HepG2 (cell line): ENCODE data around the gene TEX19. TPM values are rescaled to one million over a fixed set of nuclear protein-coding genes. Genes with fewer than 3 reads are reported as not detected.

Source experiments
- ATAD3A ChIP-seq: sonication (generic); formaldehyde crosslinking; IDR thresholded peaks from 2 replicates; pipeline ENCODE4 v1.4.0; 2020; ENCODE audit warnings: missing genetic modification reagents
- ATM ChIP-seq: fragments of 450-650 bp; IDR thresholded peaks from 2 replicates; pipeline ENCODE4 v1.7.1; 2017; ENCODE audit warnings: mild to moderate bottlenecking, borderline replicate concordance
- CEBPG ChIP-seq: IDR thresholded peaks from 2 replicates; pipeline ENCODE4 v1.6.1; 2016
- FOXJ3 ChIP-seq: sonication (generic); formaldehyde crosslinking; IDR thresholded peaks from 2 replicates; pipeline ENCODE4 v1.4.0; 2020; ENCODE audit warnings: missing genetic modification reagents, mild to moderate bottlenecking, borderline replicate concordance
- HIVEP1 ChIP-seq: sonication (generic); formaldehyde crosslinking; IDR thresholded peaks from 2 replicates; pipeline ENCODE4 v1.4.0; 2020; ENCODE audit warnings: mild to moderate bottlenecking, missing genetic modification reagents
- JUNB ChIP-seq: sonication (generic); formaldehyde crosslinking; IDR thresholded peaks from 2 replicates; pipeline ENCODE4 v1.8.0; 2022; ENCODE audit warnings: missing genetic modification reagents, mild to moderate bottlenecking, borderline replicate concordance
- REPIN1 ChIP-seq: sonication (generic); formaldehyde crosslinking; IDR thresholded peaks from 2 replicates; pipeline ENCODE4 v1.8.0; 2022; ENCODE audit warnings: missing genetic modification reagents, low read depth, mild to moderate bottlenecking, borderline replicate concordance
- RXRA ChIP-seq: sonication (generic); formaldehyde crosslinking; IDR thresholded peaks from 2 replicates; pipeline ENCODE4 v1.5.1; 2020; ENCODE audit warnings: missing genetic modification reagents
- TBP ChIP-seq: sonication (generic); formaldehyde crosslinking; IDR thresholded peaks from 2 replicates; pipeline ENCODE4 v1.5.0; 2020; ENCODE audit warnings: missing genetic modification reagents
- TSC22D2 ChIP-seq: sonication (generic); formaldehyde crosslinking; IDR thresholded peaks from 2 replicates; pipeline ENCODE4 v1.5.1; 2020; ENCODE audit warnings: missing genetic modification reagents, mild to moderate bottlenecking, borderline replicate concordance
- ZFAT ChIP-seq: sonication (generic); formaldehyde crosslinking; conservative IDR thresholded peaks from 2 replicates; pipeline ENCODE4 v1.8.1; 2023; ENCODE audit warnings: missing genetic modification reagents, inconsistent platforms
- ZNF496 ChIP-seq: sonication (generic); formaldehyde crosslinking; IDR thresholded peaks from 2 replicates; pipeline ENCODE4 v1.8.1; 2023; ENCODE audit warnings: mild to moderate bottlenecking, moderate library complexity, missing genetic modification reagents; ENCODE audit not compliant: insufficient replicate concordance
- ZNF549 ChIP-seq: sonication (generic); formaldehyde crosslinking; IDR thresholded peaks from 2 replicates; pipeline ENCODE4 v1.5.0; 2020; ENCODE audit warnings: missing genetic modification reagents
- ZNF746 ChIP-seq: sonication (generic); formaldehyde crosslinking; IDR thresholded peaks from 2 replicates; pipeline ENCODE4 v1.8.0; 2022; ENCODE audit warnings: mild to moderate bottlenecking, missing genetic modification reagents
- ZNF841 ChIP-seq: sonication (generic); formaldehyde crosslinking; IDR thresholded peaks from 2 replicates; pipeline ENCODE4 v1.8.1; 2023; ENCODE audit warnings: missing genetic modification reagents, borderline replicate concordance
- ZSCAN29 ChIP-seq: sonication (generic); formaldehyde crosslinking; conservative IDR thresholded peaks from 2 replicates; pipeline ENCODE4 v1.4.0; 2020; ENCODE audit warnings: mild to moderate bottlenecking, missing genetic modification reagents
- polyA plus RNA-seq, 8 experiments: library from polyadenylated mRNA; depleted of rRNA in 3 of 8; stranded (reverse) in 7 of 8; unstranded in 1 of 8; fragments of >200 nt; fragmentation: Illumina TruSeq in 4 of 8; extraction: Trizol in 4 of 8; gene quantifications; 2 replicates each; pipeline versions ENCODE4 v1.2.1 to v1.2.3, GENCODE V29; 2011 to 2016; ENCODE audit warnings: low read depth in 4 of 8, missing spikeins in 1 of 8, mixed read lengths in 1 of 8; ENCODE audit not compliant: insufficient read depth in 1 of 8
- total RNA-seq, 5 experiments: library from RNA; depleted of rRNA; stranded (reverse); fragments of >200 nt; fragmentation: Illumina TruSeq; extraction: Trizol; gene quantifications; 2 replicates each; pipeline ENCODE4 v1.2.3, GENCODE V29; 2016; ENCODE audit warnings: low read depth in 1 of 5
- TF ChIP-seq, protein P1 (sequence below): sonication (generic); formaldehyde crosslinking; IDR thresholded peaks from 2 replicates; pipeline ENCODE4 v1.5.0; 2020; ENCODE audit warnings: mild to moderate bottlenecking, missing genetic modification reagents
- TF ChIP-seq, protein P2 (sequence below): sonication (generic); formaldehyde crosslinking; IDR thresholded peaks from 2 replicates; pipeline ENCODE4 v1.8.0; 2022; ENCODE audit warnings: missing genetic modification reagents, low read depth, mild to moderate bottlenecking, borderline replicate concordance
- TF ChIP-seq, protein P3 (sequence below): IDR thresholded peaks from 2 replicates; pipeline ENCODE4 v1.6.1; 2016; ENCODE audit warnings: low read depth
- TF ChIP-seq, protein P4 (sequence below): IDR thresholded peaks from 2 replicates; pipeline ENCODE4 v1.6.1; 2016; ENCODE audit warnings: control low read depth
- TF ChIP-seq, protein P5 (sequence below): sonication (generic); formaldehyde crosslinking; IDR thresholded peaks from 2 replicates; pipeline ENCODE4 v1.4.0; 2020; ENCODE audit warnings: missing genetic modification reagents, mild to moderate bottlenecking, borderline replicate concordance

Gene TEX19
- total and polyA plus RNA-seq, 2 of the 13 experiments (the other 11 are each of a cell fraction or from before 2014, with no cell fraction given) = 1.3 to 6.0 TPM

DNA sequence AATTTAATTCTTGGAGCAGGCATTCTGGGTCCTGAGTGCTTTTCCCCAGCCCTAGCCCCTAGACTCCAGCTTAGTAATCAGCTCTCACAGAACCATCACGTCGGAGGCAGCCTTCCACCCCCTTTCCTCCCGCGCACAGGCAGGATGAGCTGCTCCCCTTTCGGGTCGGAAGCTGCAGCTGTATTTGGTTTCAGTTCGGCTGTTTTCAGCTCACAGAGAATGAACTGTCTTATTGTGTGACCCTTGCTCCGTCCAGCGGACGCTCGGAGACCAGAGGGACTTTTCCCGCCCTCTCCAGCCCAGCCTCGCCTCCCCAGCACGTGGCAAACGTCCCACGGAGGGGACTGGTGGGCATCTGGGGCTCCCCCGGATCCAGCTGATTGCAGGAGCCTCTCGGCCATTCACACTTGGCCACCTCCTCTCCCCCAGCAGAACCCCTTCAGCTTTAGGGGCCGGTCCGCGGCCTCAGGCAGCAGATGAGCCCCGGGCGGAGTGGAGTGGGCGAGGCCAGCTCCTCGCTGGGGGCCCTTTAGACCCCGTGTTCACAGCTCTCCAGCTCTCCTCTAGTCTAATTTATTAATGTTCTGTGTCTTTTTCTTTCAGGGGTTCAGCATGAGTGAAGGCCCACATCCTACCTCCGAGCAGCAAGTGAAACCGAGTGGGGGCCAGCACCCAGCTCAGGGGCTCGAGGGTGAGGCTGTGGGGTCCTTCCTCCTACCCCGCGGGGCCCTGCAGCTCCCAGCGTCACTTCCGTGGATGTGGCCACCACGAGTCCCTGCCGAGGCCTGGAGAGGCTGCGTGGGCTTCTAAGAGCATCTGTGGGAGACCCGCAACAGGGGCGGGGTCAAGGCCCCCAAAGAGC, 11.7 kb downstream of the TEX19 start (continued):
- TF ChIP-seq ZSCAN29 = peak; percentile 77; the same call in 1 of the 2 replicates
- TF ChIP-seq REPIN1 (CRISPR knock-in tag) = peak; percentile 91
- 0 out of 2 replicates have a peak, but pooled peaks have one; percentile 7 for TF ChIP-seq CEBPG (CRISPR knock-in tag)
- TF ChIP-seq ZNF496 = no peak
- TF ChIP-seq ATAD3A (CRISPR knock-in tag) = no peak
- TF ChIP-seq, protein P1, sequence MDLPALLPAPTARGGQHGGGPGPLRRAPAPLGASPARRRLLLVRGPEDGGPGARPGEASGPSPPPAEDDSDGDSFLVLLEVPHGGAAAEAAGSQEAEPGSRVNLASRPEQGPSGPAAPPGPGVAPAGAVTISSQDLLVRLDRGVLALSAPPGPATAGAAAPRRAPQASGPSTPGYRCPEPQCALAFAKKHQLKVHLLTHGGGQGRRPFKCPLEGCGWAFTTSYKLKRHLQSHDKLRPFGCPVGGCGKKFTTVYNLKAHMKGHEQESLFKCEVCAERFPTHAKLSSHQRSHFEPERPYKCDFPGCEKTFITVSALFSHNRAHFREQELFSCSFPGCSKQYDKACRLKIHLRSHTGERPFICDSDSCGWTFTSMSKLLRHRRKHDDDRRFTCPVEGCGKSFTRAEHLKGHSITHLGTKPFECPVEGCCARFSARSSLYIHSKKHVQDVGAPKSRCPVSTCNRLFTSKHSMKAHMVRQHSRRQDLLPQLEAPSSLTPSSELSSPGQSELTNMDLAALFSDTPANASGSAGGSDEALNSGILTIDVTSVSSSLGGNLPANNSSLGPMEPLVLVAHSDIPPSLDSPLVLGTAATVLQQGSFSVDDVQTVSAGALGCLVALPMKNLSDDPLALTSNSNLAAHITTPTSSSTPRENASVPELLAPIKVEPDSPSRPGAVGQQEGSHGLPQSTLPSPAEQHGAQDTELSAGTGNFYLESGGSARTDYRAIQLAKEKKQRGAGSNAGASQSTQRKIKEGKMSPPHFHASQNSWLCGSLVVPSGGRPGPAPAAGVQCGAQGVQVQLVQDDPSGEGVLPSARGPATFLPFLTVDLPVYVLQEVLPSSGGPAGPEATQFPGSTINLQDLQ (CRISPR knock-in tag) = no peak
- peak; percentile 92; the same call in 1 of the 2 replicates for TF ChIP-seq TSC22D2 (CRISPR knock-in tag)
- TF ChIP-seq ZNF746 (CRISPR knock-in tag) = peak; percentile 92
- TF ChIP-seq ZNF549 = no peak
- no peak for TF ChIP-seq TBP
- TF ChIP-seq JUNB (CRISPR knock-in tag) = peak; percentile 64; the same call in 1 of the 2 replicates
- TF ChIP-seq, protein P2, sequence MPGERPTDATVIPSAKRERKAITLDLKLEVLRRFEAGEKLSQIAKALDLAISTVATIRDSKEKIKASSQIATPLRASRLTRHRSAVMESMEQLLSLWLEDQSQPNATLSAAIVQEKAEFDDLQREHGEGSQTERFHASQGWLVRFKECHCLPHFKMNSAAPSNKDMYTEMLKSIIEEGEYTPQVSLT (CRISPR knock-in tag) = peak; percentile 92; the same call in 1 of the 2 replicates
- peak; percentile 88 for TF ChIP-seq HIVEP1
- peak; percentile 60; the same call in 1 of the 2 replicates for TF ChIP-seq FOXJ3 (CRISPR knock-in tag)
- TF ChIP-seq ZFAT (CRISPR knock-in tag) = peak; percentile 87
- TF ChIP-seq ZNF841 (CRISPR knock-in tag) = no peak
- peak; percentile 71 for TF ChIP-seq RXRA (CRISPR knock-in tag)
- TF ChIP-seq, protein P3, sequence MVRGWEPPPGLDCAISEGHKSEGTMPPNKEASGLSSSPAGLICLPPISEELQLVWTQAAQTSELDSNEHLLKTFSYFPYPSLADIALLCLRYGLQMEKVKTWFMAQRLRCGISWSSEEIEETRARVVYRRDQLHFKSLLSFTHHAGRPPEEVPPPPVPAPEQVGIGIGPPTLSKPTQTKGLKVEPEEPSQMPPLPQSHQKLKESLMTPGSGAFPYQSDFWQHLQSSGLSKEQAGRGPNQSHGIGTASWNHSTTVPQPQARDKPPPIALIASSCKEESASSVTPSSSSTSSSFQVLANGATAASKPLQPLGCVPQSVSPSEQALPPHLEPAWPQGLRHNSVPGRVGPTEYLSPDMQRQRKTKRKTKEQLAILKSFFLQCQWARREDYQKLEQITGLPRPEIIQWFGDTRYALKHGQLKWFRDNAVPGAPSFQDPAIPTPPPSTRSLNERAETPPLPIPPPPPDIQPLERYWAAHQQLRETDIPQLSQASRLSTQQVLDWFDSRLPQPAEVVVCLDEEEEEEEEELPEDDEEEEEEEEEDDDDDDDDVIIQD = no peak
- TF ChIP-seq, protein P4, sequence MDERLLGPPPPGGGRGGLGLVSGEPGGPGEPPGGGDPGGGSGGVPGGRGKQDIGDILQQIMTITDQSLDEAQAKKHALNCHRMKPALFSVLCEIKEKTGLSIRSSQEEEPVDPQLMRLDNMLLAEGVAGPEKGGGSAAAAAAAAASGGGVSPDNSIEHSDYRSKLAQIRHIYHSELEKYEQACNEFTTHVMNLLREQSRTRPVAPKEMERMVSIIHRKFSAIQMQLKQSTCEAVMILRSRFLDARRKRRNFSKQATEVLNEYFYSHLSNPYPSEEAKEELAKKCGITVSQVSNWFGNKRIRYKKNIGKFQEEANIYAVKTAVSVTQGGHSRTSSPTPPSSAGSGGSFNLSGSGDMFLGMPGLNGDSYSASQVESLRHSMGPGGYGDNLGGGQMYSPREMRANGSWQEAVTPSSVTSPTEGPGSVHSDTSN (CRISPR knock-in tag) = no peak
- no peak for TF ChIP-seq ATM
- TF ChIP-seq, protein P5, sequence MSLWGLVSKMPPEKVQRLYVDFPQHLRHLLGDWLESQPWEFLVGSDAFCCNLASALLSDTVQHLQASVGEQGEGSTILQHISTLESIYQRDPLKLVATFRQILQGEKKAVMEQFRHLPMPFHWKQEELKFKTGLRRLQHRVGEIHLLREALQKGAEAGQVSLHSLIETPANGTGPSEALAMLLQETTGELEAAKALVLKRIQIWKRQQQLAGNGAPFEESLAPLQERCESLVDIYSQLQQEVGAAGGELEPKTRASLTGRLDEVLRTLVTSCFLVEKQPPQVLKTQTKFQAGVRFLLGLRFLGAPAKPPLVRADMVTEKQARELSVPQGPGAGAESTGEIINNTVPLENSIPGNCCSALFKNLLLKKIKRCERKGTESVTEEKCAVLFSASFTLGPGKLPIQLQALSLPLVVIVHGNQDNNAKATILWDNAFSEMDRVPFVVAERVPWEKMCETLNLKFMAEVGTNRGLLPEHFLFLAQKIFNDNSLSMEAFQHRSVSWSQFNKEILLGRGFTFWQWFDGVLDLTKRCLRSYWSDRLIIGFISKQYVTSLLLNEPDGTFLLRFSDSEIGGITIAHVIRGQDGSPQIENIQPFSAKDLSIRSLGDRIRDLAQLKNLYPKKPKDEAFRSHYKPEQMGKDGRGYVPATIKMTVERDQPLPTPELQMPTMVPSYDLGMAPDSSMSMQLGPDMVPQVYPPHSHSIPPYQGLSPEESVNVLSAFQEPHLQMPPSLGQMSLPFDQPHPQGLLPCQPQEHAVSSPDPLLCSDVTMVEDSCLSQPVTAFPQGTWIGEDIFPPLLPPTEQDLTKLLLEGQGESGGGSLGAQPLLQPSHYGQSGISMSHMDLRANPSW = no peak
